K562 (cell line): ENCODE results near the gene GTF2A1L. TPM values are rescaled to one million over a fixed set of nuclear protein-coding genes. Genes with fewer than 3 reads are reported as not detected.

ENCODE experiments used
- ATAC-seq: fragments of 200-7000 bp; cut with Tn5 transposase; 3 replicates; pipeline ENCODE4 v1.9.1; 2020; ENCODE audit warnings: moderate library complexity
- BruUV-seq: library from RNA; stranded (reverse); fragments of 400-500 nt; replicated peaks from 2 replicates; lab custom pipeline; 2021; lab: Mats Ljungman, UMichigan
- CTCF ChIA-PET: fragments of 300-600 bp; formaldehyde crosslinking; extraction: SDS; loops from one replicate; lab custom pipeline; 2021; ENCODE audit warnings: low intra/inter-chr PET ratio; lab: Yijun Ruan, JAX
- POLR2A ChIA-PET: fragments of 300-600, 350-650 bp; sonication (Branson Sonifier 250); formaldehyde crosslinking; extraction: SDS; loops from one replicate; lab custom pipeline; 2021; ENCODE audit warnings: antibody characterized with exemption, inconsistent platforms; lab: Yijun Ruan, JAX
- DNase-seq, 4 experiments: peaks; one replicate each; pipeline versions ENCODE4 v3.0.0 to v3.0.0-alpha.2; 2011 to 2018; ENCODE audit warnings: low spot score in 3 of 4, mixed read lengths in 3 of 4; ENCODE audit errors: extremely low read depth in 1 of 4
- FAIRE-seq: peaks from 2 replicates; lab custom pipeline; 2011; peaks lifted over from hg19 to GRCh38; lab: Jason Lieb, UNC
- H2AFZ ChIP-seq: 2 replicates; pipeline ENCODE4 v1.6.0; 2011; ENCODE audit warnings: low read depth, low read length, control low read depth, inconsistent platforms
- H3K27ac ChIP-seq: fragments of 200-600 bp; 3 replicates; pipeline ENCODE4 v1.8.0; 2011; ENCODE audit warnings: low read depth, mild to moderate bottlenecking, control low read depth, inconsistent platforms, low read length, moderate library complexity, mixed read lengths; ENCODE audit errors: extremely low read depth
- H3K27me3 ChIP-seq, 2 experiments: fragments of 300-600 bp in 1 of 2; 2 replicates in 1 of 2; 3 replicates in 1 of 2; pipeline versions ENCODE4 v1.6.0 to v1.8.0; 2011; ENCODE audit warnings: inconsistent platforms in 2 of 2, low read length in 2 of 2, mild to moderate bottlenecking in 1 of 2, mixed read lengths in 1 of 2, moderate library complexity in 1 of 2; ENCODE audit not compliant: control insufficient read depth in 2 of 2, insufficient read depth in 2 of 2
- H3K36me3 ChIP-seq: fragments of 300-600 bp; 3 replicates; pipeline ENCODE4 v1.8.0; 2011; ENCODE audit warnings: mild to moderate bottlenecking, low read length, inconsistent platforms; ENCODE audit not compliant: control insufficient read depth, insufficient read depth
- H3K4me1 ChIP-seq, 2 experiments: fragments of 200-600 bp in 1 of 2; replicated peaks in 1 of 2; 2 replicates in 1 of 2; 3 replicates in 1 of 2; pipeline versions ENCODE4 v1.5.1 to v1.8.0; 2011; ENCODE audit warnings: inconsistent platforms in 2 of 2, low read length in 2 of 2, mild to moderate bottlenecking in 1 of 2, mixed read lengths in 1 of 2, moderate library complexity in 1 of 2; ENCODE audit not compliant: control insufficient read depth in 2 of 2, insufficient read depth in 2 of 2
- H3K4me2 ChIP-seq: 2 replicates; pipeline ENCODE4 v1.6.1; 2011; ENCODE audit warnings: low read length, control low read depth, inconsistent platforms, mixed read lengths; ENCODE audit not compliant: insufficient read depth
- H3K4me3 ChIP-seq: fragments of 200-600 bp; sonication (generic), shearing (Covaris generic); 2 replicates; pipeline ENCODE4 v1.5.1; 2016; ENCODE audit warnings: control low read depth, inconsistent platforms
- H3K79me2 ChIP-seq: fragments of 200-600 bp; 3 replicates; pipeline ENCODE4 v1.8.0; 2011; ENCODE audit warnings: low read length, inconsistent platforms; ENCODE audit not compliant: control insufficient read depth, insufficient read depth
- H3K9ac ChIP-seq, 2 experiments: 2 replicates each; pipeline versions ENCODE4 v1.6.0 to v1.6.1; 2011; ENCODE audit warnings: low read depth in 2 of 2, low read length in 2 of 2, control low read depth in 1 of 2, inconsistent platforms in 1 of 2, mild to moderate bottlenecking in 1 of 2, mixed read lengths in 1 of 2; ENCODE audit not compliant: insufficient read depth in 1 of 2
- H3K9me1 ChIP-seq: one replicate; pipeline ENCODE4 v1.6.0; 2011; ENCODE audit warnings: inconsistent platforms, mild to moderate bottlenecking, low read length, moderate library complexity; ENCODE audit not compliant: control insufficient read depth, insufficient read depth
- H3K9me3 ChIP-seq: replicated peaks from 2 replicates; pipeline ENCODE4 v1.5.1; 2011; ENCODE audit warnings: low read depth, low read length, inconsistent platforms; ENCODE audit not compliant: control insufficient read depth, insufficient read depth
- H4K20me1 ChIP-seq: replicated peaks from 2 replicates; pipeline ENCODE4 v1.6.1; 2011; ENCODE audit warnings: low read length, inconsistent platforms, mixed read lengths; ENCODE audit not compliant: control insufficient read depth, insufficient read depth
- CBX8 ChIP-seq: fragments of 200-600 bp; sonication (generic); IDR thresholded peaks from 2 replicates; pipeline ENCODE4 v1.6.1; 2012; ENCODE audit warnings: borderline replicate concordance, mixed run types, low read depth, mild to moderate bottlenecking, moderate library complexity, mixed read lengths, low read length, control low read depth, inconsistent platforms; ENCODE audit not compliant: poor library complexity, severe bottlenecking; ENCODE audit errors: extremely low read depth
- CTBP1 ChIP-seq: fragments of 450-650 bp; IDR thresholded peaks from 2 replicates; pipeline ENCODE4 v1.6.1; 2016; ENCODE audit warnings: borderline replicate concordance
- IFI16 ChIP-seq: fragments of 250-450 bp; sonication (Bioruptor Pico); IDR thresholded peaks from 2 replicates; pipeline ENCODE4 v2.1.2; 2022; ENCODE audit warnings: mild to moderate bottlenecking, inconsistent platforms
- RCOR1 ChIP-seq, 2 experiments: IDR thresholded peaks; 2 replicates each; pipeline ENCODE4 v1.6.1; 2012; ENCODE audit warnings: low read depth in 2 of 2, low read length in 2 of 2, borderline replicate concordance in 1 of 2, improper control_type of control experiment in 1 of 2
- SMAD3 ChIP-seq: fragments of 450-650 bp; formaldehyde crosslinking; conservative IDR thresholded peaks from 2 replicates; pipeline ENCODE4 v1.4.0; 2020; ENCODE audit warnings: mild to moderate bottlenecking
- THAP7 ChIP-seq: fragments of 250-450 bp; sonication (Bioruptor Pico); IDR thresholded peaks from 2 replicates; pipeline ENCODE4 v1.5.0; 2021
- TRIM24 ChIP-seq, 2 experiments: fragments of 450-650 bp; IDR thresholded peaks; 2 replicates each; pipeline ENCODE4 v1.6.1; 2016
- ZBTB49 ChIP-seq: sonication (generic); formaldehyde crosslinking; IDR thresholded peaks from 2 replicates; pipeline ENCODE4 v1.8.0; 2022; ENCODE audit warnings: missing genetic modification reagents, mild to moderate bottlenecking, borderline replicate concordance
- ZNF232 ChIP-seq: sonication (generic); formaldehyde crosslinking; IDR thresholded peaks from 2 replicates; pipeline ENCODE4 v1.8.0; 2022; ENCODE audit warnings: mild to moderate bottlenecking, missing genetic modification reagents
- ZNF431 ChIP-seq: sonication (generic); formaldehyde crosslinking; IDR thresholded peaks from 2 replicates; pipeline ENCODE4 v1.8.0; 2022; ENCODE audit warnings: mild to moderate bottlenecking, missing genetic modification reagents
- ZNF583 ChIP-seq: fragments of 250-450 bp; sonication (Bioruptor Pico); IDR thresholded peaks from 2 replicates; pipeline ENCODE4 v1.4.0; 2020
- ZNF79 ChIP-seq: fragments of 250-450 bp; sonication (Bioruptor Pico); IDR thresholded peaks from 2 replicates; pipeline ENCODE4 v1.4.0; 2020; ENCODE audit warnings: low read depth, mild to moderate bottlenecking, moderate library complexity
- WGBS: fragments of 100-300 bp; shearing (Covaris generic); methylation state at CpG from one replicate; pipeline ENCODE4 v1.1.6; 2016; ENCODE audit warnings: low coverage, mixed read lengths; ENCODE audit not compliant: insufficient coverage; ENCODE audit errors: missing lambda C conversion rate; 5-methylcytosine and 5-hydroxymethylcytosine counted together
- in situ Hi-C: fragments of 300-500 bp; cut with MboI; formaldehyde crosslinking; loops from 4 replicates; pipeline ENCODE4 v1.15.0; 2018; ENCODE audit warnings: inconsistent platforms, mixed read lengths
- intact Hi-C: fragments of 100-400 bp; cut with micrococcal nuclease; formaldehyde crosslinking; loops from 2 replicates; pipeline ENCODE4 v1.14.2; 2022
- polyA plus RNA-seq, 8 experiments: library from polyadenylated mRNA; depleted of rRNA in 4 of 8; stranded (reverse) in 5 of 8; unstranded in 3 of 8; fragments of >200 nt; fragmentation: Nextera tagmentation in 2 of 8; fragmentation: Illumina TruSeq in 1 of 8; extraction: Ambion mirVana in 2 of 8; extraction: Trizol in 1 of 8; gene quantifications; 2 replicates each; pipeline versions ENCODE4 v1.2.1 to v1.2.3, GENCODE V29; 2011 to 2014; ENCODE audit warnings: inconsistent platforms in 1 of 8, missing spikeins in 1 of 8
- total RNA-seq, 7 experiments: library from RNA; depleted of rRNA in 6 of 7; stranded (reverse); fragments of >200 nt in 6 of 7; fragmentation: Illumina TruSeq in 2 of 7; extraction: Trizol in 2 of 7; gene quantifications; 2 replicates each; pipeline versions ENCODE4 v1.2.1 to v1.2.3, GENCODE V29; 2011 to 2021; ENCODE audit warnings: low replicate concordance in 1 of 7

The GTF2A1L gene
- total and polyA plus RNA-seq, 9 of the 15 experiments (the other 6 are each of a cell fraction or from before 2014, with no cell fraction given) = 0.05 to 0.35 (median 0.12) TPM; not detected in 5

GRCh38 chr2:48711343-48711742 lies 93.7 kb downstream of the GTF2A1L start:
- no peak overlapping the region for H3K9ac ChIP-seq
- peaks cover 0 to 32% of the 10 kb centered on the region in 2 experiments; a peak in 2 of 5 replicates for H3K4me1 ChIP-seq
- in situ Hi-C loops (no loop called here), intact Hi-C loops (no loop called here)
- TF ChIP-seq ZNF232 (CRISPR knock-in tag) (no peak), THAP7 (CRISPR knock-in tag) (no peak), SMAD3 (CRISPR knock-in tag) (no peak), ZNF583 (CRISPR knock-in tag) (no peak), CTBP1 (no peak), TRIM24 (IDR thresholded peaks at IDR 0.05) (no peak), ZNF79 (CRISPR knock-in tag) (no peak), CBX8 (no peak), IFI16 (CRISPR knock-in tag) (no peak), ZBTB49 (no peak), RCOR1 (IDR thresholded peaks at IDR 0.05; ENCODE audit: borderline replicate concordance in 1 of 2, low read depth in 2 of 2, low read length in 2 of 2) (no peak), ZNF431 (CRISPR knock-in tag) (no peak)
- no peak for ATAC-seq
- no peaks in the 10 kb centered on the region for H4K20me1 ChIP-seq
- H3K79me2 ChIP-seq = no peaks in the 10 kb centered on the region
- CTCF ChIA-PET = no interaction called here
- no peaks in the 10 kb centered on the region for H3K27me3 ChIP-seq
- 6% methylated on average over 4 of the region's 4 CpGs for WGBS
- FAIRE-seq = no peak
- no peak for DNase-seq
- no peak overlapping the region for H3K4me2 ChIP-seq
- no peaks in the 10 kb centered on the region for H3K36me3 ChIP-seq
- no peak overlapping the region for H2AFZ ChIP-seq
- peaks cover 2% of the 10 kb centered on the region; the same call in 1 of the 2 replicates for H3K9me3 ChIP-seq
- no peaks in the 10 kb centered on the region for H3K9me1 ChIP-seq
- POLR2A ChIA-PET = no interaction called here
- no TSS peak for BruUV-seq
- no peak overlapping the region for H3K4me3 ChIP-seq
- H3K27ac ChIP-seq = no peak overlapping the region
